ENCODE results near the gene WDR45B. TPM values are rescaled to one million over a fixed set of nuclear protein-coding genes. Genes with fewer than 3 reads are reported as not detected.
A peak's percentile ranks its signal among the peaks of the same experiment; 100 is the strongest.
"Not testable (repeated sequence)": the region's sequence is repeated elsewhere in the genome, so short reads cannot be mapped to it uniquely, and the experiment has no call there.

The WDR45B gene
- total and polyA plus RNA-seq, 8 donors, result 46.8 to 93.1 (median 82.6) TPM

DNA sequence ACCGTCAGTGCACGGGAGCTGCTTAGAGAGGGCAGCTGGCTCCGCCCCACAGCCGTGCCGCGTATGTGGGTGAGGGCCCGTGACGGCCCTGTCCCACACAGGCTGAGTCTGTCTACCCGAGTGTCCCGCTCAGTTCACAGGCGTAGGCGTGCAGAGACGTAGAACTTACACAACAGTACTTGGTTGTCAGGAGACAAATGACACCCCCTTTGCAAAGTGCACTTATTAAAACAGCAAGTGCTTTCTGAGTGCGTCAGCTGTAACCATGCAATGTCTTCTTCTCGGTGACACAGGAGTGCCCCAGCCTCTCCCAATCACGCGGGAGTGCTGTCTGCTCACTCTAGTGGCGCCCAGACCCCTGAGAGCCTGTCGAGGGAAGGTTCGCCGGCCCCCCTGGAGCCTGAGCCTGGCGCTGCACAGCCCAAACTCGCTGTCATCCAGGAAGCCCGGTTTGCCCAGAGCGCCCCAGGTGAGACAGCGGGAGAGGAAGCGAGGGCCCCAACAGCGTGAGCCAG lies 64.5 kb downstream of the WDR45B start:
- Histone ChIP-seq H3K4me1 (peaks cover 0 to 14% of the 10 kb centered on the region in 2 donors), H3K9me3 (no peaks in the 10 kb centered on the region), H3K27ac (peak overlapping the region; percentile 38 to 69), H3K4me3 (no peak overlapping the region), H3K36me3 (peaks cover 0 to 74% of the 10 kb centered on the region in 2 donors), H3K27me3 (no peaks in the 10 kb centered on the region)
- intact Hi-C loops (cut with DNase I), result no loop called here
- peak in 3 of 4 donors; percentile 54 to 86 (median 84) for DNase-seq
- peak; percentile 91 for ATAC-seq
- TF ChIP-seq, protein P1, sequence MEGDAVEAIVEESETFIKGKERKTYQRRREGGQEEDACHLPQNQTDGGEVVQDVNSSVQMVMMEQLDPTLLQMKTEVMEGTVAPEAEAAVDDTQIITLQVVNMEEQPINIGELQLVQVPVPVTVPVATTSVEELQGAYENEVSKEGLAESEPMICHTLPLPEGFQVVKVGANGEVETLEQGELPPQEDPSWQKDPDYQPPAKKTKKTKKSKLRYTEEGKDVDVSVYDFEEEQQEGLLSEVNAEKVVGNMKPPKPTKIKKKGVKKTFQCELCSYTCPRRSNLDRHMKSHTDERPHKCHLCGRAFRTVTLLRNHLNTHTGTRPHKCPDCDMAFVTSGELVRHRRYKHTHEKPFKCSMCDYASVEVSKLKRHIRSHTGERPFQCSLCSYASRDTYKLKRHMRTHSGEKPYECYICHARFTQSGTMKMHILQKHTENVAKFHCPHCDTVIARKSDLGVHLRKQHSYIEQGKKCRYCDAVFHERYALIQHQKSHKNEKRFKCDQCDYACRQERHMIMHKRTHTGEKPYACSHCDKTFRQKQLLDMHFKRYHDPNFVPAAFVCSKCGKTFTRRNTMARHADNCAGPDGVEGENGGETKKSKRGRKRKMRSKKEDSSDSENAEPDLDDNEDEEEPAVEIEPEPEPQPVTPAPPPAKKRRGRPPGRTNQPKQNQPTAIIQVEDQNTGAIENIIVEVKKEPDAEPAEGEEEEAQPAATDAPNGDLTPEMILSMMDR (IDR thresholded peaks at IDR 0.05), result no peak

- no peak for ATAC-seq
- Histone ChIP-seq H3K36me3 (peaks cover 0 to 69% of the 10 kb centered on the region in 2 donors), H3K4me1 (peaks cover 0 to 14% of the 10 kb centered on the region in 2 donors), H3K27me3 (no peaks in the 10 kb centered on the region), H3K4me3 (no peak overlapping the region), H3K9me3 (no peaks in the 10 kb centered on the region), H3K27ac (no peak overlapping the region)
- intact Hi-C loops (cut with DNase I), result no loop called here
- no peak for DNase-seq
- TF ChIP-seq, protein P1 (IDR thresholded peaks at IDR 0.05), result no peak
These were observed 65.5 kb downstream of the WDR45B start for GRCh38 chr17:82582709-82583108.

DNA sequence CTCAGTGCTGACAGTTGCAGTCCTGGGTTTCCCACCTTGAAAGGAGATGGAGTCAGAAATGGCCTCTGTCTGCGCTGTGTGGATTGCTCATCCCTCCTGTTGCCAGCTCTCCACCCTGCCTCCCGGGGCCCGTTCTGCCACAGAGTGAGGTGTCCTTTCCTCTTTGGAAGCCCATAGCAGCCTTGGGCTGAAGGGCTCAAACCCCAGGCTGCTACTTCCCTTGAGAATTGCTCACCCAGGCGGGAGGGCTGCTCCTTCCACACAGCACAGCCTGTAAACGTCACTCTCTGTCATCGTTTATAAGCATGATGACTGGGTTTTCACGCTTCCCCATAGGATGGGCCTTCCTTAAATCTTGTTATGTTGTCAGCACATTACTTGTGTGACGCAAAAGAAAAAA lies 66.0 kb downstream of the WDR45B start:
- Histone ChIP-seq H3K9me3 (no peaks in the 10 kb centered on the region), H3K4me3 (no peak overlapping the region), H3K27me3 (no peaks in the 10 kb centered on the region), H3K4me1 (peaks cover 0 to 12% of the 10 kb centered on the region in 2 donors), H3K36me3 (peaks cover 0 to 69% of the 10 kb centered on the region in 2 donors), H3K27ac (no peak overlapping the region)
- intact Hi-C loops (cut with DNase I), result no loop called here
- ATAC-seq, result no peak
- DNase-seq, result no peak
- TF ChIP-seq, protein P1 (IDR thresholded peaks at IDR 0.05), result no peak

- H3K4me3 ChIP-seq; H3K4me1 ChIP-seq; ATAC-seq; DNase-seq; intact Hi-C loops (cut with DNase I); H3K27me3 ChIP-seq; H3K27ac ChIP-seq; H3K9me3 ChIP-seq: not testable (repeated sequence)
- H3K36me3 ChIP-seq, result peaks cover 0 to 69% of the 10 kb centered on the region in 2 donors
These were observed 68.3 kb downstream of the WDR45B start for GRCh38 chr17:82579969-82580368.

GRCh38 chr17:82577300-82577699 lies 70.9 kb downstream of the WDR45B start:
- DNase-seq (no peak), ATAC-seq (no peak)
- H3K4me1 ChIP-seq, result no peaks in the 10 kb centered on the region
- TF ChIP-seq, protein P1 (IDR thresholded peaks at IDR 0.05), result no peak
- peaks cover 0 to 68% of the 10 kb centered on the region in 2 donors for H3K36me3 ChIP-seq
- H3K9me3 ChIP-seq, result no peaks in the 10 kb centered on the region
- intact Hi-C loops (cut with DNase I), result no loop called here
- H3K27me3 ChIP-seq, result no peaks in the 10 kb centered on the region
- no peak overlapping the region for H3K27ac ChIP-seq
- H3K4me3 ChIP-seq, result no peak overlapping the region

DNA sequence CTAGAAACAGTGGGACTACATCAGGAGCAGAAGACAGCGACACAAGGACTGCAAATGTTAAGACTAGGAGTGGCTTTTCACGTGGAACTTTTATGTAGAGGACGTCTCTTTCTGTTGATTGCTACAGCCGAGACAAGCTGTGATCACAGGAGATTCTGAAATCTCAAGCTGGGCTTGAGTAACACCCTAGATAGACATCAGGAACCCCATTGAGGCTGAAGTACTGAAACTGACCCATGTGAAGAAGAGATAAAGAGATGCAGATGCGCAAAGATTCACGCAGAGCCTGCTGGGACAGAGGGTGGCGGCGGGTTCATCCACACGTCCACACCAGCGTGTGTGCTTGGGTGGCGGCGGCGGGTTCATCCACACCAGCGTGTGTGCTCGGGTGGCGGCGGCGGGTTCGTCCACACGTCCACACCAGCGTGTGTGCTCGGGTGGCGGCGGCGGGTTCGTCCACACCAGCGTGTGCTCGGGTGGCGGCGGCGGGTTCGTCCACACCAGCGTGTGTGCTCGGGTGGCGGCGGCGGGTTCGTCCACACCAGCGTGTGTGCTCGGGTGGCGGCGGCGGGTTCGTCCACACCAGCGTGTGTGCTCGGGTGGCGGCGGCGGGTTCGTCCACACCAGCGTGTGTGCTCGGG lies 72.5 kb downstream of the WDR45B start:
- H3K4me1 ChIP-seq; H3K27me3 ChIP-seq; H3K4me3 ChIP-seq; intact Hi-C loops (cut with DNase I); H3K27ac ChIP-seq; H3K9me3 ChIP-seq; ATAC-seq: not testable (repeated sequence)
- DNase-seq, result peak in 1 of 4 donors; percentile 43
- peaks cover 0 to 73% of the 10 kb centered on the region in 2 donors for H3K36me3 ChIP-seq
